Liver (tissue), 9 donors: ENCODE data around the gene CDH22. TPM values are rescaled to one million over a fixed set of nuclear protein-coding genes. Genes with fewer than 3 reads are reported as not detected.

Source experiments
- DNase-seq: peaks from one replicate; pipeline ENCODE4 v3.0.0-alpha.2; 2017; ENCODE audit warnings: low spot score
- H3K27ac ChIP-seq, 2 donors: one replicate each; pipeline ENCODE4 v1.7.0; 2013; ENCODE audit warnings: inconsistent platforms in 2 of 2, low read length in 2 of 2, control low read depth in 1 of 2, low read depth in 1 of 2, mild to moderate bottlenecking in 1 of 2
- H3K27me3 ChIP-seq, 4 donors: one replicate each; pipeline versions ENCODE4 v1.6.1 to v1.7.0; 2013; ENCODE audit warnings: low read length in 3 of 4, inconsistent platforms in 1 of 4, mild to moderate bottlenecking in 1 of 4, moderate library complexity in 1 of 4; ENCODE audit not compliant: control insufficient read depth in 4 of 4, insufficient read depth in 4 of 4
- H3K36me3 ChIP-seq, 4 donors: one replicate each; pipeline versions ENCODE4 v1.6.1 to v1.7.0; 2013; ENCODE audit warnings: low read length in 3 of 4, mild to moderate bottlenecking in 3 of 4, low read depth in 1 of 4, moderate library complexity in 1 of 4; ENCODE audit not compliant: control insufficient read depth in 4 of 4, insufficient read depth in 3 of 4
- H3K4me1 ChIP-seq, 4 donors: one replicate each; pipeline versions ENCODE4 v1.6.1 to v1.7.0; 2013; ENCODE audit warnings: low read length in 3 of 4, mild to moderate bottlenecking in 3 of 4, moderate library complexity in 1 of 4; ENCODE audit not compliant: control insufficient read depth in 4 of 4, insufficient read depth in 4 of 4
- H3K4me3 ChIP-seq, 3 donors: one replicate each; pipeline versions ENCODE4 v1.6.1 to v1.7.0; 2013; ENCODE audit warnings: low read length in 3 of 3, control low read depth in 1 of 3, low read depth in 1 of 3, mild to moderate bottlenecking in 1 of 3
- H3K9ac ChIP-seq, 2 donors: one replicate each; pipeline ENCODE4 v1.7.0; 2013; ENCODE audit warnings: low read length in 2 of 2, mild to moderate bottlenecking in 2 of 2, moderate library complexity in 2 of 2, control low read depth in 1 of 2, low read depth in 1 of 2
- H3K9me3 ChIP-seq, 4 donors: one replicate each; pipeline versions ENCODE4 v1.6.1 to v1.7.0; 2013; ENCODE audit warnings: low read length in 3 of 4; ENCODE audit not compliant: control insufficient read depth in 4 of 4
- EGR1 ChIP-seq, 2 donors: IDR thresholded peaks; 2 replicates each; pipeline ENCODE4 v1.6.1; 2016 to 2018; ENCODE audit warnings: antibody characterized with exemption in 2 of 2, low read depth in 2 of 2
- FOXA1 ChIP-seq: IDR thresholded peaks from 2 replicates; pipeline ENCODE4 v1.6.1; 2016; ENCODE audit warnings: antibody characterized with exemption
- FOXA2 ChIP-seq: IDR thresholded peaks from 2 replicates; pipeline ENCODE4 v1.6.1; 2016; ENCODE audit warnings: antibody characterized with exemption
- GABPA ChIP-seq, 2 donors: IDR thresholded peaks in 1 of 2; conservative IDR thresholded peaks in 1 of 2; 2 replicates each; pipeline ENCODE4 v1.6.1; 2016; ENCODE audit warnings: antibody characterized with exemption in 2 of 2, mild to moderate bottlenecking in 1 of 2, moderate library complexity in 1 of 2
- HNF4A ChIP-seq, 2 donors: conservative IDR thresholded peaks; 2 replicates each; pipeline ENCODE4 v1.6.1; 2016; ENCODE audit warnings: antibody characterized with exemption in 2 of 2, mild to moderate bottlenecking in 2 of 2
- HNF4G ChIP-seq: IDR thresholded peaks from 2 replicates; pipeline ENCODE4 v1.6.1; 2016; ENCODE audit warnings: antibody characterized with exemption
- JUND ChIP-seq, 2 donors: IDR thresholded peaks; 2 replicates each; pipeline ENCODE4 v1.6.1; 2016; ENCODE audit warnings: antibody characterized with exemption in 2 of 2
- NR2F2 ChIP-seq: IDR thresholded peaks from 2 replicates; pipeline ENCODE4 v1.6.1; 2016; ENCODE audit warnings: antibody characterized with exemption
- RAD21 ChIP-seq, 2 donors: IDR thresholded peaks; 2 replicates each; pipeline ENCODE4 v1.6.1; 2016; ENCODE audit warnings: antibody characterized with exemption in 2 of 2, mild to moderate bottlenecking in 2 of 2
- RXRA ChIP-seq, 2 donors: IDR thresholded peaks; 2 replicates each; pipeline ENCODE4 v1.6.1; 2017 to 2018; ENCODE audit warnings: antibody characterized with exemption in 2 of 2, mild to moderate bottlenecking in 1 of 2
- SP1 ChIP-seq: IDR thresholded peaks from 2 replicates; pipeline ENCODE4 v1.6.1; 2018; ENCODE audit warnings: antibody characterized with exemption, mild to moderate bottlenecking
- TAF1 ChIP-seq: conservative IDR thresholded peaks from 2 replicates; pipeline ENCODE4 v1.6.1; 2016; ENCODE audit warnings: antibody characterized with exemption, mild to moderate bottlenecking
- YY1 ChIP-seq: IDR thresholded peaks from 2 replicates; pipeline ENCODE4 v1.6.1; 2016; ENCODE audit warnings: antibody characterized with exemption, mild to moderate bottlenecking
- WGBS: extraction: QIAGEN DNeasy Blood & Tissue Kit; methylation state at CpG from one replicate; pipeline ENCODE4 v1.1.7; 2013; 5-methylcytosine and 5-hydroxymethylcytosine counted together
- polyA plus RNA-seq, 2 donors: library from polyadenylated mRNA; stranded (reverse) in 1 of 2; unstranded in 1 of 2; fragments of 200-250 nt in 1 of 2; fragments of >200 nt in 1 of 2; fragmentation: Nextera tagmentation in 1 of 2; extraction: Ambion mirVana in 1 of 2; gene quantifications; one replicate each; pipeline versions ENCODE4 v1.2.1 to v1.2.3, GENCODE V29; 2013 to 2015
- total RNA-seq, 2 donors: library from RNA; depleted of rRNA; stranded (reverse); fragments of >200 nt; gene quantifications; one replicate each; pipeline ENCODE4 v1.2.3, GENCODE V29; 2014
- TF ChIP-seq, protein P1 (sequence below): IDR thresholded peaks from 2 replicates; pipeline ENCODE4 v1.6.1; 2016; ENCODE audit warnings: antibody characterized with exemption
- TF ChIP-seq, protein P2 (sequence below): fragments of 150-350 bp; IDR thresholded peaks from 2 replicates; pipeline ENCODE4 v1.5.1; 2017; ENCODE audit warnings: improper control_type of control experiment, low read depth, low read length; ENCODE audit not compliant: missing input control
- TF ChIP-seq, protein P3 (sequence below): IDR thresholded peaks from 2 replicates; pipeline ENCODE4 v1.6.1; 2016; ENCODE audit warnings: antibody characterized with exemption
- TF ChIP-seq, protein P4 (sequence below): IDR thresholded peaks from 2 replicates; pipeline ENCODE4 v1.6.1; 2016; ENCODE audit warnings: antibody characterized with exemption
- TF ChIP-seq, protein P5 (sequence below): IDR thresholded peaks from 2 replicates; pipeline ENCODE4 v1.6.1; 2016; ENCODE audit warnings: antibody characterized with exemption, mild to moderate bottlenecking
- donor health status: healthy.
- donor health status: healthy.
- donor health status: healthy.
- donor health status: healthy.
- donor health status: healthy.

The CDH22 gene
- total and polyA plus RNA-seq, 4 donors, result 0.02 TPM; not detected in 3

DNA sequence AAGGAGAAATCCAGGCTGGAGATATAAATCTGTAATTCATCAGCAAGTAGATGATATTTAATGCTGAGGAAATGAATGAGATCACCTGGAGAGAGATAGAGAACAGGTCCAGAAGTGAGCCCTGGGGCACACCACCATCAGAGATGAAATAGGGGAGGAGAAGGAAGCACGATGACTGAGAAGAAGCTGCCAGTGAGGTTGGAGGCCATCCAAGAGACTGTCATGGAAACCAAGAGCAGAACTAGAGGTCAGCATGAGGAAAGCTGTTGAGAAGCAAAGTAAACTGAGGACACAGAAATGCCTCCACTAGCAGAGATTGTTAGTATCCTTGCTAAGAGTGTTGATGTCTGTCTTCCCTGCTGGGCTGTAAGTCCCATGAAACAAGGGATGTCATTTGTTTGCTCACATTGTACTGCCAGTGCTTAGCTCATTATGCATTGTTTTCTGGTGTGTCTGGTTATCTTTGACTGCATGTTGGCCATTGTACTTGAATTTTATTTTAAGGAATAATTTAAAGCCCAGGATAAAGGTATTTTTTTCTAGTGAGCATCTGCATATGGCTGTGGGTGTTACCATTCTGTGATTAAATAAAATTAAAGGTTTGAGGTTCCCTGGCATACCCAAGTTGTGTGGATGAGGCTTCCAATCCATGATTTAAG lies 35.8 kb downstream of the CDH22 start:
- Histone ChIP-seq H3K9me3 (peaks cover 0 to 3% (median under 1%) of the 10 kb centered on the region in 4 donors), H3K27ac (no peak overlapping the region), H3K27me3 (peaks cover 0 to 13% (median 5%) of the 10 kb centered on the region in 4 donors), H3K36me3 (no peaks in the 10 kb centered on the region), H3K4me1 (no peaks in the 10 kb centered on the region), H3K4me3 (no peak overlapping the region), H3K9ac (no peak overlapping the region)
- TF ChIP-seq RAD21 (IDR thresholded peaks at IDR 0.05), result no peak
- no peak for TF ChIP-seq EGR1 (IDR thresholded peaks at IDR 0.05; ENCODE audit: low read depth in 2 of 2)
- TF ChIP-seq RXRA (IDR thresholded peaks at IDR 0.05), result no peak
- no peak for TF ChIP-seq HNF4A (conservative IDR thresholded peaks at IDR 0.05)
- TF ChIP-seq, protein P1, sequence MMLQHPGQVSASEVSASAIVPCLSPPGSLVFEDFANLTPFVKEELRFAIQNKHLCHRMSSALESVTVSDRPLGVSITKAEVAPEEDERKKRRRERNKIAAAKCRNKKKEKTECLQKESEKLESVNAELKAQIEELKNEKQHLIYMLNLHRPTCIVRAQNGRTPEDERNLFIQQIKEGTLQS, result no peak
- no peak for TF ChIP-seq TAF1
- no peak for TF ChIP-seq FOXA2
- TF ChIP-seq JUND (IDR thresholded peaks at IDR 0.05), result no peak
- TF ChIP-seq, protein P2, sequence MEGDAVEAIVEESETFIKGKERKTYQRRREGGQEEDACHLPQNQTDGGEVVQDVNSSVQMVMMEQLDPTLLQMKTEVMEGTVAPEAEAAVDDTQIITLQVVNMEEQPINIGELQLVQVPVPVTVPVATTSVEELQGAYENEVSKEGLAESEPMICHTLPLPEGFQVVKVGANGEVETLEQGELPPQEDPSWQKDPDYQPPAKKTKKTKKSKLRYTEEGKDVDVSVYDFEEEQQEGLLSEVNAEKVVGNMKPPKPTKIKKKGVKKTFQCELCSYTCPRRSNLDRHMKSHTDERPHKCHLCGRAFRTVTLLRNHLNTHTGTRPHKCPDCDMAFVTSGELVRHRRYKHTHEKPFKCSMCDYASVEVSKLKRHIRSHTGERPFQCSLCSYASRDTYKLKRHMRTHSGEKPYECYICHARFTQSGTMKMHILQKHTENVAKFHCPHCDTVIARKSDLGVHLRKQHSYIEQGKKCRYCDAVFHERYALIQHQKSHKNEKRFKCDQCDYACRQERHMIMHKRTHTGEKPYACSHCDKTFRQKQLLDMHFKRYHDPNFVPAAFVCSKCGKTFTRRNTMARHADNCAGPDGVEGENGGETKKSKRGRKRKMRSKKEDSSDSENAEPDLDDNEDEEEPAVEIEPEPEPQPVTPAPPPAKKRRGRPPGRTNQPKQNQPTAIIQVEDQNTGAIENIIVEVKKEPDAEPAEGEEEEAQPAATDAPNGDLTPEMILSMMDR, result no peak
- no peak for TF ChIP-seq YY1
- 62% methylated on average over 1 of the region's 1 CpG for WGBS
- no peak for DNase-seq

DNA sequence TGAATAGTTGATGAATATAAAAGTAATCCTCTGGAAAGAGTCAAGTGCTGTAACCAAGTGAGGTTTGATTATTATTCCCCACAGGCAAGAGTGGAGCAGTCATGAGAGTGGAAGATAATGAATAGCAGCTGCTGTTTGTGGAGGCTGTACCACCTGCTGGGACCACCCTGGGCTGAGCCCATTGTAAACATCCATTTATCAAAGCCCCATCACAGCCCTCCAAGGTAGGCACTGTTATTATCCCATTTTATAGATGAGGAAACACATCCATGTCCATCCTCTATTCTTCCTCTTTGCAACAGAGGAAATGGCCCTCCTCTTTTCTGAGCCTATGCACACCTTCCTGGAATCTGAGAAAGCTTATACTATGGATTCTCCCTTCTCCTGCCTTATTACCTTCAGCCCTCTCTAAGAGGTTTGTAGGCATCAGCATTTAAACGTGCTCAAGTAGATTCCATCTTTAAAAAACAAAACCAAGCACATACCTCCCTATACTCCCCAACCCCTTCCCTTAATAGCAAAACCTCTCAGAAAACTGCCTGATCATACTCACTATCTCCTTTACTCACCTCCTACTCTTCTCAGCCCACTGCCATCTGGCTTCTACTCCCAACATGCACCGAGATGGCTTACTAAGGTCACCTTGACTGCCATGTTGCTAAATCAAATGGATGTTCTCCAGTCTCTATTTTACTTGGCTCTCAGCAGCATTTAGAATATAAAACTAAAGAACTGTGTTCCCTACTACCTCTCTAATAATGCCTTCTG lies 37.1 kb downstream of the CDH22 start:
- no peak for DNase-seq
- H3K27me3 ChIP-seq, result peaks cover 0 to 13% (median 4%) of the 10 kb centered on the region in 4 donors
- 60% methylated on average over 2 of the region's 2 CpGs for WGBS

More for the DNA sequence above, 37.1 kb downstream of the CDH22 start:
- Histone ChIP-seq H3K9ac (no peak overlapping the region), H3K27ac (no peak overlapping the region), H3K36me3 (no peaks in the 10 kb centered on the region), H3K9me3 (peaks cover 0 to 3% (median under 1%) of the 10 kb centered on the region in 4 donors), H3K4me3 (no peak overlapping the region), H3K4me1 (no peaks in the 10 kb centered on the region)
- TF ChIP-seq GABPA (IDR thresholded peaks at IDR 0.05 in 1 of 2, conservative IDR thresholded peaks at IDR 0.05 in 1 of 2), result no peak
- no peak for TF ChIP-seq YY1
- TF ChIP-seq RAD21 (IDR thresholded peaks at IDR 0.05), result no peak
- no peak for TF ChIP-seq EGR1 (IDR thresholded peaks at IDR 0.05; ENCODE audit: low read depth in 2 of 2)
- no peak for TF ChIP-seq SP1
- no peak for TF ChIP-seq JUND (IDR thresholded peaks at IDR 0.05)
- no peak for TF ChIP-seq RXRA (IDR thresholded peaks at IDR 0.05)
- TF ChIP-seq, protein P2, result no peak
- TF ChIP-seq HNF4A (conservative IDR thresholded peaks at IDR 0.05), result no peak
- no peak for TF ChIP-seq FOXA1
- no peak for TF ChIP-seq HNF4G
- TF ChIP-seq NR2F2, result no peak
- TF ChIP-seq, protein P3, sequence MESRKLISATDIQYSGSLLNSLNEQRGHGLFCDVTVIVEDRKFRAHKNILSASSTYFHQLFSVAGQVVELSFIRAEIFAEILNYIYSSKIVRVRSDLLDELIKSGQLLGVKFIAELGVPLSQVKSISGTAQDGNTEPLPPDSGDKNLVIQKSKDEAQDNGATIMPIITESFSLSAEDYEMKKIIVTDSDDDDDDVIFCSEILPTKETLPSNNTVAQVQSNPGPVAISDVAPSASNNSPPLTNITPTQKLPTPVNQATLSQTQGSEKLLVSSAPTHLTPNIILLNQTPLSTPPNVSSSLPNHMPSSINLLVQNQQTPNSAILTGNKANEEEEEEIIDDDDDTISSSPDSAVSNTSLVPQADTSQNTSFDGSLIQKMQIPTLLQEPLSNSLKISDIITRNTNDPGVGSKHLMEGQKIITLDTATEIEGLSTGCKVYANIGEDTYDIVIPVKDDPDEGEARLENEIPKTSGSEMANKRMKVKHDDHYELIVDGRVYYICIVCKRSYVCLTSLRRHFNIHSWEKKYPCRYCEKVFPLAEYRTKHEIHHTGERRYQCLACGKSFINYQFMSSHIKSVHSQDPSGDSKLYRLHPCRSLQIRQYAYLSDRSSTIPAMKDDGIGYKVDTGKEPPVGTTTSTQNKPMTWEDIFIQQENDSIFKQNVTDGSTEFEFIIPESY, result no peak
- TF ChIP-seq, protein P4, sequence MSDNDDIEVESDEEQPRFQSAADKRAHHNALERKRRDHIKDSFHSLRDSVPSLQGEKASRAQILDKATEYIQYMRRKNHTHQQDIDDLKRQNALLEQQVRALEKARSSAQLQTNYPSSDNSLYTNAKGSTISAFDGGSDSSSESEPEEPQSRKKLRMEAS, result no peak
- no peak for TF ChIP-seq TAF1
- TF ChIP-seq FOXA2, result no peak
- TF ChIP-seq, protein P5, sequence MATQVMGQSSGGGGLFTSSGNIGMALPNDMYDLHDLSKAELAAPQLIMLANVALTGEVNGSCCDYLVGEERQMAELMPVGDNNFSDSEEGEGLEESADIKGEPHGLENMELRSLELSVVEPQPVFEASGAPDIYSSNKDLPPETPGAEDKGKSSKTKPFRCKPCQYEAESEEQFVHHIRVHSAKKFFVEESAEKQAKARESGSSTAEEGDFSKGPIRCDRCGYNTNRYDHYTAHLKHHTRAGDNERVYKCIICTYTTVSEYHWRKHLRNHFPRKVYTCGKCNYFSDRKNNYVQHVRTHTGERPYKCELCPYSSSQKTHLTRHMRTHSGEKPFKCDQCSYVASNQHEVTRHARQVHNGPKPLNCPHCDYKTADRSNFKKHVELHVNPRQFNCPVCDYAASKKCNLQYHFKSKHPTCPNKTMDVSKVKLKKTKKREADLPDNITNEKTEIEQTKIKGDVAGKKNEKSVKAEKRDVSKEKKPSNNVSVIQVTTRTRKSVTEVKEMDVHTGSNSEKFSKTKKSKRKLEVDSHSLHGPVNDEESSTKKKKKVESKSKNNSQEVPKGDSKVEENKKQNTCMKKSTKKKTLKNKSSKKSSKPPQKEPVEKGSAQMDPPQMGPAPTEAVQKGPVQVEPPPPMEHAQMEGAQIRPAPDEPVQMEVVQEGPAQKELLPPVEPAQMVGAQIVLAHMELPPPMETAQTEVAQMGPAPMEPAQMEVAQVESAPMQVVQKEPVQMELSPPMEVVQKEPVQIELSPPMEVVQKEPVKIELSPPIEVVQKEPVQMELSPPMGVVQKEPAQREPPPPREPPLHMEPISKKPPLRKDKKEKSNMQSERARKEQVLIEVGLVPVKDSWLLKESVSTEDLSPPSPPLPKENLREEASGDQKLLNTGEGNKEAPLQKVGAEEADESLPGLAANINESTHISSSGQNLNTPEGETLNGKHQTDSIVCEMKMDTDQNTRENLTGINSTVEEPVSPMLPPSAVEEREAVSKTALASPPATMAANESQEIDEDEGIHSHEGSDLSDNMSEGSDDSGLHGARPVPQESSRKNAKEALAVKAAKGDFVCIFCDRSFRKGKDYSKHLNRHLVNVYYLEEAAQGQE, result no peak
- TF ChIP-seq, protein P1, result no peak
